GM19438 (cell line): ENCODE measurements around the gene ZXDA.

Experiments used
- ATAC-seq: cut with Tn5 transposase; IDR thresholded peaks from one replicate; pipeline ENCODE4 v1.9.1; 2021; ENCODE audit warnings: low read depth; ENCODE audit not compliant: unreplicated experiment

The ZXDA gene

DNA sequence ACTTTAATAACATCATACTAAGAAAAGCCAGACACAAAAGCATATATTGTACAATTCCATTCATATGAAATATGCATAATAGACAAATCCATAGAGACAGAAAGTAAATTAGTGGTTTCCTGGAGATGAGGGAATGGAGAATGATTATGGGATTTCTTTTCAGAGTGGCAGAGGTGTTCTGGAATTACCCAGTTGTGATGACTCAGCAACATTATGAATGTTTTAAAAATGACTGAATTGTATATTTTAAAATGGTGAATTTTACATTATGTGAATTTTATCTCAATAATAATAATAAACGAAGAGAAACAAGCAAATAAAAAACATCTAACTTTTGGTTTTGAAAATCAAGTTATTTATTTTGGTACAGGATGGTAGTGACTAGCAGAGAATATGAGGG, 11.2 kb downstream of the ZXDA start:
- no peak for ATAC-seq

DNA sequence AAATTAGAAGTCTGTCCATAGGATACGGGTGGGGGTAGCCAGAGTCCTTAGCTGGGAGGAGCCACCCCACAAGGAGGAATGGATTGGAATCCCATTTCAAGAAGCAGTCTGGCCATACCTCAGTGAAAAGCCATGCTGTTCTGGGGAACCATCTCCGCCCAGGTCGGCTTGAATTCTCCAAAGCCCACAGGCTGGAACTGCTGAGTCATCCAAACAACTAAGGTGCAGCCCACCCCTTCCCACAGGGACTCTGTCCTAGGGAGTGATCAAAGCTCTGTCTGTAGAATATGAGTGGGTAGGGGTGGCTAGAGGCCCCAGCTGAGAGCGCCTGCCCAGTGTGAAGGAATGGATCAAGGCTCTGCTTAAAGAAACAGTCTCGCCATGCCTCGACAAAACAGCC, 38.8 kb downstream of the ZXDA start:
- no peak for ATAC-seq
